ENCODE measurements around the gene AATF.

AATF gene

GRCh38 chr17:36928471-36929345 lies 20.0 kb upstream of the AATF start:
- H4K8ac ChIP-seq (ENCODE audit: low read depth, low read length): no peak overlapping the region
- H3K27me3 ChIP-seq (ENCODE audit: insufficient read depth, low read length): peaks cover 44% of the 10 kb centered on the region
- no peak overlapping the region for H3K4me3 ChIP-seq (ENCODE audit: low read depth, low read length)
- no peak overlapping the region for H4K91ac ChIP-seq (ENCODE audit: low read depth, low read length)
- no peak overlapping the region for H3K9ac ChIP-seq (ENCODE audit: low read length)
- H3K9me3 ChIP-seq (ENCODE audit: insufficient read depth, low read depth, low read length): peaks cover 2% of the 10 kb centered on the region
- no peak overlapping the region for H3K23ac ChIP-seq (ENCODE audit: low read length)
- no peak overlapping the region for H4K12ac ChIP-seq (ENCODE audit: low read depth, low read length)
- no peaks in the 10 kb centered on the region for H3K36me3 ChIP-seq (ENCODE audit: control insufficient read depth in 1 of 2, insufficient read depth in 2 of 2, low read length in 2 of 2)
- no peak overlapping the region for H3K18ac ChIP-seq (ENCODE audit: low read length)
- DNase-seq: no peak
- H2BK5ac ChIP-seq (ENCODE audit: low read depth, low read length, poor library complexity): no peak overlapping the region
- no peaks in the 10 kb centered on the region for H3K79me1 ChIP-seq (ENCODE audit: low read length)
- no peak overlapping the region for H2BK120ac ChIP-seq (ENCODE audit: insufficient read depth, low read length, poor library complexity)
- H3K14ac ChIP-seq (ENCODE audit: low read length): no peak overlapping the region
- WGBS (ENCODE audit: extremely low coverage, insufficient coverage, insufficient read length): no CpG with 5 or more reads among the region's 13 CpGs
- no peaks in the 10 kb centered on the region for H3K79me2 ChIP-seq (ENCODE audit: control insufficient read depth, insufficient read depth, low read length, poor library complexity)
- H3K4ac ChIP-seq (ENCODE audit: low read depth, low read length): no peak overlapping the region
- H2AK5ac ChIP-seq (ENCODE audit: low read length): no peak overlapping the region
- H3K4me2 ChIP-seq (ENCODE audit: low read length): no peak overlapping the region
- no peak overlapping the region for H2BK12ac ChIP-seq (ENCODE audit: low read length)
- no peak overlapping the region for H3K27ac ChIP-seq (ENCODE audit: low read depth, low read length)
- peaks cover 4 to 17% of the 10 kb centered on the region in 2 experiments for H3K4me1 ChIP-seq (ENCODE audit: control insufficient read depth in 1 of 2, insufficient read depth in 2 of 2, low read length in 2 of 2)
- H2AFZ ChIP-seq (ENCODE audit: insufficient read depth, low read length, poor library complexity): no peak overlapping the region

GRCh38 chr17:36929851-36930582 lies 18.7 kb upstream of the AATF start:
- Histone ChIP-seq H4K91ac (ENCODE audit: low read depth, low read length) (no peak overlapping the region), H3K36me3 (ENCODE audit: control insufficient read depth in 1 of 2, insufficient read depth in 2 of 2, low read length in 2 of 2) (no peaks in the 10 kb centered on the region), H3K79me1 (ENCODE audit: low read length) (no peaks in the 10 kb centered on the region), H2AFZ (ENCODE audit: insufficient read depth, low read length, poor library complexity) (no peak overlapping the region), H3K4me3 (ENCODE audit: low read depth, low read length) (no peak overlapping the region), H3K4me2 (ENCODE audit: low read length) (no peak overlapping the region), H3K18ac (ENCODE audit: low read length) (no peak overlapping the region), H3K23ac (ENCODE audit: low read length) (no peak overlapping the region), H4K8ac (ENCODE audit: low read depth, low read length) (no peak overlapping the region), H3K79me2 (ENCODE audit: control insufficient read depth, insufficient read depth, low read length, poor library complexity) (no peaks in the 10 kb centered on the region), H2BK120ac (ENCODE audit: insufficient read depth, low read length, poor library complexity) (no peak overlapping the region), H3K9ac (ENCODE audit: low read length) (no peak overlapping the region), H3K4ac (ENCODE audit: low read depth, low read length) (no peak overlapping the region), H2BK5ac (ENCODE audit: low read depth, low read length, poor library complexity) (no peak overlapping the region), H2AK5ac (ENCODE audit: low read length) (no peak overlapping the region), H3K9me3 (ENCODE audit: insufficient read depth, low read depth, low read length) (peaks cover 10% of the 10 kb centered on the region), H2BK12ac (ENCODE audit: low read length) (no peak overlapping the region), H4K12ac (ENCODE audit: low read depth, low read length) (no peak overlapping the region), H3K14ac (ENCODE audit: low read length) (no peak overlapping the region), H3K27ac (ENCODE audit: low read depth, low read length) (no peak overlapping the region), H3K4me1 (ENCODE audit: control insufficient read depth in 1 of 2, insufficient read depth in 2 of 2, low read length in 2 of 2) (peaks cover 6 to 24% of the 10 kb centered on the region in 2 experiments), H3K27me3 (ENCODE audit: insufficient read depth, low read length) (peaks cover 58% of the 10 kb centered on the region)
- no peak for DNase-seq
- WGBS (ENCODE audit: extremely low coverage, insufficient coverage, insufficient read length): no CpG with 5 or more reads among the region's 16 CpGs

GRCh38 chr17:36930583-36930900 lies 18.2 kb upstream of the AATF start:
- Histone ChIP-seq H3K27me3 (ENCODE audit: insufficient read depth, low read length) (peaks cover 63% of the 10 kb centered on the region), H3K36me3 (ENCODE audit: control insufficient read depth in 1 of 2, insufficient read depth in 2 of 2, low read length in 2 of 2) (no peaks in the 10 kb centered on the region), H4K91ac (ENCODE audit: low read depth, low read length) (no peak overlapping the region), H2BK5ac (ENCODE audit: low read depth, low read length, poor library complexity) (no peak overlapping the region), H3K9ac (ENCODE audit: low read length) (no peak overlapping the region), H4K12ac (ENCODE audit: low read depth, low read length) (no peak overlapping the region), H4K8ac (ENCODE audit: low read depth, low read length) (no peak overlapping the region), H3K23ac (ENCODE audit: low read length) (no peak overlapping the region), H2AFZ (ENCODE audit: insufficient read depth, low read length, poor library complexity) (no peak overlapping the region), H3K14ac (ENCODE audit: low read length) (no peak overlapping the region), H3K18ac (ENCODE audit: low read length) (no peak overlapping the region), H2AK5ac (ENCODE audit: low read length) (no peak overlapping the region), H3K79me1 (ENCODE audit: low read length) (no peaks in the 10 kb centered on the region), H3K27ac (ENCODE audit: low read depth, low read length) (no peak overlapping the region), H2BK120ac (ENCODE audit: insufficient read depth, low read length, poor library complexity) (no peak overlapping the region), H3K4me2 (ENCODE audit: low read length) (no peak overlapping the region), H3K9me3 (ENCODE audit: insufficient read depth, low read depth, low read length) (peaks cover 13% of the 10 kb centered on the region), H3K79me2 (ENCODE audit: control insufficient read depth, insufficient read depth, low read length, poor library complexity) (no peaks in the 10 kb centered on the region), H3K4me3 (ENCODE audit: low read depth, low read length) (no peak overlapping the region), H3K4me1 (ENCODE audit: control insufficient read depth in 1 of 2, insufficient read depth in 2 of 2, low read length in 2 of 2) (peaks cover 6 to 24% of the 10 kb centered on the region in 2 experiments), H2BK12ac (ENCODE audit: low read length) (no peak overlapping the region), H3K4ac (ENCODE audit: low read depth, low read length) (no peak overlapping the region)
- no peak for DNase-seq
- WGBS (ENCODE audit: extremely low coverage, insufficient coverage, insufficient read length): no CpG with 5 or more reads among the region's 1 CpG

DNA sequence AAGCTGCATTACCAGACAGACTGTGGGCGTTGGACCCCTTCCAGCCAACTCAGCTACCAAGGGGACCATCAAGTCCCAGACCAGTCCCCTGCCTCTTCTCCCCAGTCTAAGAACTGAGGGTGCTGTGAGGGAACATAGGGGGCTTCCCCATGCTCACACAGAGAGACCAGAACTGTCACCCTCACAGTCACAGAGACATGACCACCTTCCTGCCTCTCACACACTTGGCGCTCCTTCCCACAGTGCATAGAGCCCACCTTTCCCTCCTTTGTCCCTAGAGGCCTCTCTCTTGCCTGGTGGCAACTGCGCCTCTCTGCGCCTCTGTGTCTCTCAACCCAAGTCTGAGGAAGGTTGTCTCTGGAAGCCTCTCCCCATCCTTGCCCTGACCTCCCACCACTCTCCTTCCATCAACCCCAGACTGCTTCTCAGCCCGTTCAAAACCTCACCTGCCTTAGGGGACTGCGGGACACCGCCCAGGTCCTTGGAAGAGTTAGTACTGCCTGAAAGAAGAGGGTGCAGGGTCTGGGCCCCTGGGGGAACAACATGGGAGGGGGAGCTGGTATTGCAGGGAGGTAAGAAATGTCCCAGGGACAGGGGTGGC lies 17.6 kb upstream of the AATF start:
- no CpG with 5 or more reads among the region's 7 CpGs for WGBS (ENCODE audit: extremely low coverage, insufficient coverage, insufficient read length)

More for the DNA sequence above, 17.6 kb upstream of the AATF start:
- Histone ChIP-seq H3K4me2 (ENCODE audit: low read length) (no peak overlapping the region), H2BK12ac (ENCODE audit: low read length) (no peak overlapping the region), H4K12ac (ENCODE audit: low read depth, low read length) (no peak overlapping the region), H3K4me1 (ENCODE audit: control insufficient read depth in 1 of 2, insufficient read depth in 2 of 2, low read length in 2 of 2) (peaks cover 8 to 28% of the 10 kb centered on the region in 2 experiments), H2AK5ac (ENCODE audit: low read length) (no peak overlapping the region), H3K23ac (ENCODE audit: low read length) (no peak overlapping the region), H3K4me3 (ENCODE audit: low read depth, low read length) (no peak overlapping the region), H3K18ac (ENCODE audit: low read length) (no peak overlapping the region), H2BK120ac (ENCODE audit: insufficient read depth, low read length, poor library complexity) (no peak overlapping the region), H2AFZ (ENCODE audit: insufficient read depth, low read length, poor library complexity) (no peak overlapping the region), H4K8ac (ENCODE audit: low read depth, low read length) (no peak overlapping the region), H3K27ac (ENCODE audit: low read depth, low read length) (no peak overlapping the region), H3K4ac (ENCODE audit: low read depth, low read length) (no peak overlapping the region), H4K91ac (ENCODE audit: low read depth, low read length) (no peak overlapping the region), H3K79me1 (ENCODE audit: low read length) (no peaks in the 10 kb centered on the region), H3K9me3 (ENCODE audit: insufficient read depth, low read depth, low read length) (peaks cover 13% of the 10 kb centered on the region), H3K14ac (ENCODE audit: low read length) (no peak overlapping the region), H3K79me2 (ENCODE audit: control insufficient read depth, insufficient read depth, low read length, poor library complexity) (no peaks in the 10 kb centered on the region), H3K27me3 (ENCODE audit: insufficient read depth, low read length) (peaks cover 69% of the 10 kb centered on the region), H3K36me3 (ENCODE audit: control insufficient read depth in 1 of 2, insufficient read depth in 2 of 2, low read length in 2 of 2) (no peaks in the 10 kb centered on the region), H3K9ac (ENCODE audit: low read length) (no peak overlapping the region), H2BK5ac (ENCODE audit: low read depth, low read length, poor library complexity) (no peak overlapping the region)
- no peak for DNase-seq

Data from trophoblast cell (in vitro differentiated cells and primary cell).